ENCODE data around the gene CRYBB2.

Gene CRYBB2, protein sequence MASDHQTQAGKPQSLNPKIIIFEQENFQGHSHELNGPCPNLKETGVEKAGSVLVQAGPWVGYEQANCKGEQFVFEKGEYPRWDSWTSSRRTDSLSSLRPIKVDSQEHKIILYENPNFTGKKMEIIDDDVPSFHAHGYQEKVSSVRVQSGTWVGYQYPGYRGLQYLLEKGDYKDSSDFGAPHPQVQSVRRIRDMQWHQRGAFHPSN

DNA sequence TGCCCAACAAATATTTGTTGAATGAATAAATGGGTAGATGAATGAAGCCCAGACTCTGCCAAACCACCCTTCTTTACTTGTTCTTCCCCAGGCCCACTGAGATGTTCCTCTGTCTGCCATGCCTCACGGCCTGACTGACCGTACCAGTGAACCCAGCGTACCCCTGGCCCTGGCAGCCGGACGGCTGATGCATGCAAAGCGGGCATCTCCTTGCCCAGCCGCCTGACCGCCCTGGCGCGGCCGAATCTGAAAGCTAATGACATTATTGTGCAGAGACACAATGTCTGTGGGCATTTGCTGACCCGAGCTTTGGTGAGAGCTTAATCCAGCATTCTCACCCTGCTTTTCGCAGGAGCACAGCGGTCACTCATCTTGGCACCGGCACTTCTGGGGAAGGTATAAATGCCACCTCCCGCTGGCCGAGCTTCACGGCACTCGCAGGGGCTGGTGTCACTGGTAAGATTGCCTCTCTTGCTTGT is at the start of gene CRYBB2:
Gene CRYBB2, plus strand, starts transcription at position 429 of the 479 bp plus-strand sequence. CDS start 1,791 bp downstream, outside the sequence.
- H3K4me3 ChIP-seq (ENCODE audit: low read depth, low read length): no peak within 1 kb of the TSS
- TF ChIP-seq, protein P1, sequence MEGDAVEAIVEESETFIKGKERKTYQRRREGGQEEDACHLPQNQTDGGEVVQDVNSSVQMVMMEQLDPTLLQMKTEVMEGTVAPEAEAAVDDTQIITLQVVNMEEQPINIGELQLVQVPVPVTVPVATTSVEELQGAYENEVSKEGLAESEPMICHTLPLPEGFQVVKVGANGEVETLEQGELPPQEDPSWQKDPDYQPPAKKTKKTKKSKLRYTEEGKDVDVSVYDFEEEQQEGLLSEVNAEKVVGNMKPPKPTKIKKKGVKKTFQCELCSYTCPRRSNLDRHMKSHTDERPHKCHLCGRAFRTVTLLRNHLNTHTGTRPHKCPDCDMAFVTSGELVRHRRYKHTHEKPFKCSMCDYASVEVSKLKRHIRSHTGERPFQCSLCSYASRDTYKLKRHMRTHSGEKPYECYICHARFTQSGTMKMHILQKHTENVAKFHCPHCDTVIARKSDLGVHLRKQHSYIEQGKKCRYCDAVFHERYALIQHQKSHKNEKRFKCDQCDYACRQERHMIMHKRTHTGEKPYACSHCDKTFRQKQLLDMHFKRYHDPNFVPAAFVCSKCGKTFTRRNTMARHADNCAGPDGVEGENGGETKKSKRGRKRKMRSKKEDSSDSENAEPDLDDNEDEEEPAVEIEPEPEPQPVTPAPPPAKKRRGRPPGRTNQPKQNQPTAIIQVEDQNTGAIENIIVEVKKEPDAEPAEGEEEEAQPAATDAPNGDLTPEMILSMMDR (IDR thresholded peaks at IDR 0.05; ENCODE audit: insufficient read depth, low read depth, low read length, missing control alignments): no peak
- no peak for DNase-seq (ENCODE audit: low read depth)

DNA sequence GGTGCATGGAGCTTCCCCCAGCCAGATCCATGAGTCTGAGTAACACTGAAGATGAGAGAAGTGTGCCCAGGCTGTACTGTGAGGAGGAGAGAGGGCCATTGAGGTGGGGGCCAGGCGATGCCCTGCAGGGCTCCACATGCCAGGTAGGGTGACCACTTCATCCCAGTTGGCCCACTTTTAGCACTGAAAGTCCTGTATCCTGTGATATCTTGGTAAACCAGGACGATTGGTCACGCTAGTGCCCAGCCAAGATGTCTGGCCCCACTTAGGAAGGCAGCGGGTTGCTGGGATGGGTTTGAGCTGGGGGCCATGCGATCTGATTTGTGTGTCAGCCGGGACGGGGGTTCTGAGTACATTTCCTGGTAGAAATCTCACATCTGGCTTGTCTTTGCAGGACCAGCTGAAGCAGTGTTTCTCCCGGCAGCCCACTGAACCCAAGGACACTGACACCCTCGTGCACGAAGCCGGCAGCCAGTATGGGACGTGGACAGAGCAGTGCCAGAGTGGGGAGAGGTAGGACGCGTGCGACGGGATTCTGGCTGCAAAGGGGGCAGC is 48.9 kb upstream of the CRYBB2 start:
- TF ChIP-seq, protein P1 (IDR thresholded peaks at IDR 0.05; ENCODE audit: insufficient read depth, low read depth, low read length, missing control alignments): no peak
- H3K4me3 ChIP-seq (ENCODE audit: low read depth, low read length): no peak overlapping the region
- DNase-seq (ENCODE audit: low read depth): no peak

DNA sequence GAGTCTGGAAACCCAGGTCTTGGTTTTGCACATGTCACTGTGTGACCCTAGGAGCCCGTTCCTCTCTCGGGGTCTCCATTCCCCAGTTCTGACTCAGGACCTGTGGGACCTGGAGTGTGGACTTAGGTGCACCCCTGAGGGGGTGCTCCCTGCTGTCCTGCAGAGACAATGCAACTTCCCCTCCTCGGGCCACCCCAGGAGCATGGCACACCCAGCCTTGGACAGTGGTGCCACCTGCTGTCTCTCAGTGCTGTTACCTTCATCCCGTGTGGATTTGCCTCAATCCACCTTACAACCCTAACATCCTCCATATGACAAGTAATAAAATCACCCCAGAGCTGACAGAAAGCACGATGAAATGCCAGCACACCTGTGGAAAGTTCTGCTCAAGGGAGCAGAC is 47.3 kb upstream of the CRYBB2 start:
- no peak overlapping the region for H3K4me3 ChIP-seq (ENCODE audit: low read depth, low read length)
- TF ChIP-seq, protein P1 (IDR thresholded peaks at IDR 0.05; ENCODE audit: insufficient read depth, low read depth, low read length, missing control alignments): peak; percentile 40
- DNase-seq (ENCODE audit: low read depth): peak; percentile 27

DNA sequence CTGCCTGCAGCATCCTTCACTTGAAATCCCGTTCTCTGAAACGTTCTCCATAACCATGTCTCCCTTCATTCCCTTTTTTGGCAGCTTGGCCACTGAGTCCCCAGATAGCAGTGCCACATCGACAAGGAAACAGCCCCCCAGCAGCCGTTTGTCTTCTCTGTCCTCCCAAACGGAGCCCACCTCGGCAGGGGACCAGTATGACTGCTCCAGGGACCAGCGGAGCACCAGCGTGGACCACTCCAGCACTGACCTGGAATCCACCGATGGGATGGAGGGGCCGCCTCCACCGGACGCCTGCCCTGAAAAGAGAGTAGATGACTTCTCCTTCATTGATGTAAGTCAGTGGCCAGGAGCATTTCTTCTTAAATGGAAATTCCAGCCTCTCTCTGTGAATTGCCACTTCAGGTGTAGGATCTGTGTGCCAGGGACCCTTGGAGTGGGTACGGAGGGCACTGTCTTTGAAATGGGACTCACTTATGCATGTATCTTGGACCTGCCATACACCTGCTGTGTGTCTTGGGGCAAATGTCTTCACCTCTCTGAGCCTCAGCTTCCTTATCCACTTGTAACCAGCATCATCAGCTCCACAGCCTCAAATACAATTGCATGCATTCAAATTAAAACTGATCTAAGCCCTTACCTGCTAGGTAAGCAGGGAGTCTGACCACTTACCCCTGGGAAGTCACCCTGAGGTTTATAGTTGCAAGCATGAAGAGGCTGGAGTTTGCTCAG is 45.1 kb upstream of the CRYBB2 start:
- TF ChIP-seq, protein P1 (IDR thresholded peaks at IDR 0.05; ENCODE audit: insufficient read depth, low read depth, low read length, missing control alignments): no peak
- no peak overlapping the region for H3K4me3 ChIP-seq (ENCODE audit: low read depth, low read length)
- no peak for DNase-seq (ENCODE audit: low read depth)

DNA sequence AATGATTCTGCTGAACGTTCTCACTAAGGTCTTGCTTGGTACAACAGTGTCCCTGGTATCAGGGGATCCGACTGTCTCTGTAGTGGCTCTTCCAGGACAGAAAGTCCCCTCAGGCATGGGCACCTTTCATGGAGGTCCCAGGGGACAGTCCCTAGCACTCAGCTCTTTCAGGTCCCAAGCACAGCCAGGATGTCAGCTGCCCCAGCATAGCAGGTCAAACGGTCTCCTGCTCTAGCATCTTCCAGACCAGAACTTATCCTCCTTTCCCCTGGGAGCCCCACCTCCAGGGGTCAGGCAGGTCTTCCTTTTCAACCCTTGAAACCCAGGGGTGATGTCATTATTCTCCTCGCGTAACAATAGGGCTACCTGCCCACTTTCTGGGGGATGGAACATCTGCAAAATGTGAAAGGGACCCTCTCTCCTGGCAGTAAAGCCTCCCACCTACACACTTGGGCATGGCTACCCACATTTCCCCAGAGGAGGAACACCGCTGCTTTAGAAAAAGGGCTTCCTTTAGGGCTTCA is 44.5 kb upstream of the CRYBB2 start:
- TF ChIP-seq, protein P1 (IDR thresholded peaks at IDR 0.05; ENCODE audit: insufficient read depth, low read depth, low read length, missing control alignments): no peak
- DNase-seq (ENCODE audit: low read depth): no peak
- no peak overlapping the region for H3K4me3 ChIP-seq (ENCODE audit: low read depth, low read length)

DNA sequence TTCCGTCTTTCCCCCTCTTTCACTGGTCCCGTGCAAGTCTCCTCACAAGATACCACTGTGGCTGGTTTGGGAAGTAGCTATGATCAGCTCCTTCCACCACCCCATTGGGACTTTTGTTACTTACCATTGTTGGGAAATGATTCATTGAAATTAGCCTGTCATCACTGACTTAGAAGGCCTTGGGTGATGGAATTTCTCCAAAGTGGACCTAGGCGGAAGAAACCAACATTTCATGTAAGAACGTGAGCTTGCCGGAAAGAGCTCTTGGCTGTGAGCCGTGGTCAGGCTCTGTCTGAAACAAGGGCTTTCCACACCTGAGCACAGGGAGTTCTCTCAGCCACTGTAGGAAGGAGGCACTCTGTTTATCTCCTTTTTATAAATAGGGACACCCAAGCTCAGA is 43.3 kb upstream of the CRYBB2 start:
- H3K4me3 ChIP-seq (ENCODE audit: low read depth, low read length): no peak overlapping the region
- TF ChIP-seq, protein P1 (IDR thresholded peaks at IDR 0.05; ENCODE audit: insufficient read depth, low read depth, low read length, missing control alignments): no peak
- no peak for DNase-seq (ENCODE audit: low read depth)
